Stimulated activated CD8-positive, alpha-beta memory T cell treated with anti-CD3 and anti-CD28 coated beads, Interleukin-15, amount 100 ng/mL, for 48 hours (primary cell): ENCODE results near the gene LEMD1.

ENCODE experiments used
- DNase-seq, 2 donors: peaks; one replicate each; pipeline ENCODE4 v3.0.0-alpha.2; 2020; ENCODE audit warnings: low read depth in 2 of 2

Gene LEMD1

GRCh38 chr1:205332015-205332791 is 89.7 kb downstream of the LEMD1 start:
- DNase-seq: no peak
